Muscle layer of colon (tissue), 2 donors: Measurements from ENCODE around the gene TMPRSS13.
"Not testable (repeated sequence)": the region's sequence is repeated elsewhere in the genome, so short reads cannot be mapped to it uniquely, and the experiment has no call there.

Experiments used
- H3K27ac ChIP-seq: one replicate; pipeline ENCODE4 v1.7.0; 2013; ENCODE audit warnings: low read depth, mild to moderate bottlenecking, low read length, moderate library complexity
- H3K27me3 ChIP-seq, 2 donors: one replicate each; pipeline ENCODE4 v1.7.0; 2013; ENCODE audit warnings: low read length in 2 of 2, mild to moderate bottlenecking in 2 of 2; ENCODE audit not compliant: insufficient read depth in 2 of 2, control insufficient read depth in 1 of 2
- H3K36me3 ChIP-seq: one replicate; pipeline ENCODE4 v1.7.0; 2013; ENCODE audit warnings: mild to moderate bottlenecking, low read length; ENCODE audit not compliant: insufficient read depth
- H3K4me1 ChIP-seq: one replicate; pipeline ENCODE4 v1.7.0; 2013; ENCODE audit warnings: mild to moderate bottlenecking, low read length; ENCODE audit not compliant: insufficient read depth
- H3K4me3 ChIP-seq, 2 donors: one replicate each; pipeline ENCODE4 v1.7.0; 2013; ENCODE audit warnings: low read length in 2 of 2, low read depth in 1 of 2, mild to moderate bottlenecking in 1 of 2, moderate library complexity in 1 of 2
- H3K9ac ChIP-seq: one replicate; pipeline ENCODE4 v1.7.0; 2013; ENCODE audit warnings: low read length
- H3K9me3 ChIP-seq: one replicate; pipeline ENCODE4 v1.7.0; 2013; ENCODE audit warnings: mild to moderate bottlenecking, low read length
- donor health status: abdominal sarcoma.
- donor health status: Adenocarcinoma of cecum.

The TMPRSS13 gene

GRCh38 chr11:117929142-117929915 lies at the start of gene TMPRSS13:
Gene TMPRSS13 (minus strand): TSS chr11:117929402. CDS start chr11:117929307, 95 bp downstream.
- no peaks in the 10 kb centered on the region for H3K27me3 ChIP-seq
- H3K9ac ChIP-seq = no peak within 1 kb of the TSS
- no peaks in the 10 kb centered on the region for H3K36me3 ChIP-seq
- peaks cover 8% of the 10 kb centered on the region for H3K4me1 ChIP-seq
- H3K9me3 ChIP-seq = no peaks in the 10 kb centered on the region
- no peak within 1 kb of the TSS for H3K27ac ChIP-seq
- no peak within 1 kb of the TSS for H3K4me3 ChIP-seq

- Histone ChIP-seq H3K4me1 (no peaks in the 10 kb centered on the region), H3K9ac (no peak overlapping the region), H3K4me3 (no peak overlapping the region), H3K27ac (no peak overlapping the region), H3K9me3 (no peaks in the 10 kb centered on the region), H3K27me3 (no peaks in the 10 kb centered on the region), H3K36me3 (no peaks in the 10 kb centered on the region)
Observed at GRCh38 chr11:117978991-117979390, 49.8 kb upstream of the TMPRSS13 start.

GRCh38 chr11:117978291-117978910 lies 49.2 kb upstream of the TMPRSS13 start:
- H3K36me3 ChIP-seq, H3K9ac ChIP-seq, H3K4me1 ChIP-seq, H3K27ac ChIP-seq, H3K27me3 ChIP-seq, H3K9me3 ChIP-seq, H3K4me3 ChIP-seq: not testable (repeated sequence)

- not testable (repeated sequence) for H3K4me1 ChIP-seq
Observed at GRCh38 chr11:117977612-117978264, 48.5 kb upstream of the TMPRSS13 start.

GRCh38 chr11:117977029-117977428 lies 47.8 kb upstream of the TMPRSS13 start:
- no peaks in the 10 kb centered on the region for H3K4me1 ChIP-seq
- H3K9ac ChIP-seq = no peak overlapping the region
- no peak overlapping the region for H3K27ac ChIP-seq
- no peaks in the 10 kb centered on the region for H3K27me3 ChIP-seq
- no peak overlapping the region for H3K4me3 ChIP-seq
- H3K9me3 ChIP-seq = no peaks in the 10 kb centered on the region
- no peaks in the 10 kb centered on the region for H3K36me3 ChIP-seq

More at GRCh38 chr11:117977612-117978264, 48.5 kb upstream of the TMPRSS13 start:
- H3K36me3 ChIP-seq, H3K27me3 ChIP-seq, H3K27ac ChIP-seq, H3K4me3 ChIP-seq, H3K9ac ChIP-seq, H3K9me3 ChIP-seq: not testable (repeated sequence)

- Histone ChIP-seq H3K27ac (no peak overlapping the region), H3K27me3 (no peaks in the 10 kb centered on the region), H3K9me3 (no peaks in the 10 kb centered on the region), H3K36me3 (no peaks in the 10 kb centered on the region), H3K4me3 (no peak overlapping the region), H3K4me1 (no peaks in the 10 kb centered on the region), H3K9ac (no peak overlapping the region)
Observed at GRCh38 chr11:117976445-117976844, 47.2 kb upstream of the TMPRSS13 start.

- H3K27ac ChIP-seq = no peak overlapping the region
- H3K4me1 ChIP-seq = no peaks in the 10 kb centered on the region
- H3K4me3 ChIP-seq = no peak overlapping the region
- no peak overlapping the region for H3K9ac ChIP-seq
- no peaks in the 10 kb centered on the region for H3K36me3 ChIP-seq
- H3K27me3 ChIP-seq = no peaks in the 10 kb centered on the region
- H3K9me3 ChIP-seq = no peaks in the 10 kb centered on the region
Observed at GRCh38 chr11:117973503-117973860, 44.3 kb upstream of the TMPRSS13 start.

GRCh38 chr11:117972629-117973502 lies 43.7 kb upstream of the TMPRSS13 start:
- Histone ChIP-seq H3K27ac (no peak overlapping the region), H3K9ac (no peak overlapping the region), H3K27me3 (no peaks in the 10 kb centered on the region), H3K4me3 (no peak overlapping the region), H3K36me3 (no peaks in the 10 kb centered on the region), H3K4me1 (no peaks in the 10 kb centered on the region), H3K9me3 (no peaks in the 10 kb centered on the region)

GRCh38 chr11:117972044-117972443 lies 42.8 kb upstream of the TMPRSS13 start:
- no peak overlapping the region for H3K27ac ChIP-seq
- H3K9me3 ChIP-seq = no peaks in the 10 kb centered on the region
- H3K36me3 ChIP-seq = no peaks in the 10 kb centered on the region
- H3K9ac ChIP-seq = no peak overlapping the region
- H3K27me3 ChIP-seq = no peaks in the 10 kb centered on the region
- H3K4me1 ChIP-seq = no peaks in the 10 kb centered on the region
- no peak overlapping the region for H3K4me3 ChIP-seq

GRCh38 chr11:117970400-117971024 lies 41.3 kb upstream of the TMPRSS13 start:
- H3K27ac ChIP-seq = no peak overlapping the region
- H3K36me3 ChIP-seq = no peaks in the 10 kb centered on the region
- H3K4me3 ChIP-seq = no peak overlapping the region
- no peaks in the 10 kb centered on the region for H3K9me3 ChIP-seq
- no peaks in the 10 kb centered on the region for H3K4me1 ChIP-seq
- no peaks in the 10 kb centered on the region for H3K27me3 ChIP-seq
- H3K9ac ChIP-seq = no peak overlapping the region
